Measurements from ENCODE around the gene CCNA2.

Gene CCNA2

GRCh38 chr4:121801715-121802075 lies 22.0 kb downstream of the CCNA2 start:
- peak overlapping the region; percentile 86 for H3K27ac ChIP-seq (ENCODE audit: low read depth, low read length)

GRCh38 chr4:121800961-121801714 lies 22.5 kb downstream of the CCNA2 start, which contains the start of gene EXOSC9:
TSS of gene EXOSC9 (plus strand) at chr4:121801323. CDS start at chr4:121801425, 102 bp downstream.
- Histone ChIP-seq H3K4me1 (ENCODE audit: insufficient read depth, low read length) (peaks cover 12% of the 10 kb centered on the region), H3K27ac (ENCODE audit: low read depth, low read length) (peak within 1 kb of the TSS; percentile 86), H3K4me3 (ENCODE audit: low read length) (peak within 1 kb of the TSS; percentile 85), H3K27me3 (ENCODE audit: insufficient read depth, low read length) (no peaks in the 10 kb centered on the region), H3K9me3 (ENCODE audit: insufficient read depth, low read depth, low read length) (no peaks in the 10 kb centered on the region), H3K36me3 (ENCODE audit: insufficient read depth, low read length) (peaks cover 41% of the 10 kb centered on the region), H3K9ac (ENCODE audit: low read depth, low read length) (peak within 1 kb of the TSS; percentile 96)
- 2% methylated on average over 48 of the region's 48 CpGs for WGBS

More at GRCh38 chr4:121801715-121802075, 22.0 kb downstream of the CCNA2 start:
- Histone ChIP-seq H3K9ac (ENCODE audit: low read depth, low read length) (peak overlapping the region; percentile 96), H3K4me1 (ENCODE audit: insufficient read depth, low read length) (peaks cover 7% of the 10 kb centered on the region), H3K27me3 (ENCODE audit: insufficient read depth, low read length) (no peaks in the 10 kb centered on the region), H3K9me3 (ENCODE audit: insufficient read depth, low read depth, low read length) (no peaks in the 10 kb centered on the region), H3K36me3 (ENCODE audit: insufficient read depth, low read length) (peaks cover 46% of the 10 kb centered on the region), H3K4me3 (ENCODE audit: low read length) (peak overlapping the region; percentile 85)
- 16% methylated on average over 4 of the region's 4 CpGs for WGBS

GRCh38 chr4:121800638-121800960 lies 23.1 kb downstream of the CCNA2 start:
- Histone ChIP-seq H3K9me3 (ENCODE audit: insufficient read depth, low read depth, low read length) (no peaks in the 10 kb centered on the region), H3K27me3 (ENCODE audit: insufficient read depth, low read length) (no peaks in the 10 kb centered on the region), H3K36me3 (ENCODE audit: insufficient read depth, low read length) (peaks cover 36% of the 10 kb centered on the region), H3K9ac (ENCODE audit: low read depth, low read length) (peak overlapping the region; percentile 96), H3K4me1 (ENCODE audit: insufficient read depth, low read length) (peaks cover 18% of the 10 kb centered on the region), H3K27ac (ENCODE audit: low read depth, low read length) (peak overlapping the region; percentile 86), H3K4me3 (ENCODE audit: low read length) (peak overlapping the region; percentile 85)
- 75% methylated on average over 8 of the region's 8 CpGs for WGBS

GRCh38 chr4:121799867-121800501 lies 23.7 kb downstream of the CCNA2 start:
- WGBS = 92% methylated on average over 3 of the region's 3 CpGs
- Histone ChIP-seq H3K36me3 (ENCODE audit: insufficient read depth, low read length) (peaks cover 30% of the 10 kb centered on the region), H3K9ac (ENCODE audit: low read depth, low read length) (no peak overlapping the region), H3K9me3 (ENCODE audit: insufficient read depth, low read depth, low read length) (no peaks in the 10 kb centered on the region), H3K27me3 (ENCODE audit: insufficient read depth, low read length) (no peaks in the 10 kb centered on the region), H3K4me1 (ENCODE audit: insufficient read depth, low read length) (peaks cover 24% of the 10 kb centered on the region), H3K4me3 (ENCODE audit: low read length) (no peak overlapping the region), H3K27ac (ENCODE audit: low read depth, low read length) (no peak overlapping the region)

- peaks cover 30% of the 10 kb centered on the region for H3K4me1 ChIP-seq (ENCODE audit: insufficient read depth, low read length)
- no peaks in the 10 kb centered on the region for H3K9me3 ChIP-seq (ENCODE audit: insufficient read depth, low read depth, low read length)
- H3K36me3 ChIP-seq (ENCODE audit: insufficient read depth, low read length) = peaks cover 24% of the 10 kb centered on the region
- 95% methylated on average over 2 of the region's 2 CpGs for WGBS
- H3K27ac ChIP-seq (ENCODE audit: low read depth, low read length) = no peak overlapping the region
- no peak overlapping the region for H3K4me3 ChIP-seq (ENCODE audit: low read length)
- no peaks in the 10 kb centered on the region for H3K27me3 ChIP-seq (ENCODE audit: insufficient read depth, low read length)
- H3K9ac ChIP-seq (ENCODE audit: low read depth, low read length) = no peak overlapping the region
Observed at GRCh38 chr4:121799208-121799823, 24.4 kb downstream of the CCNA2 start.

- H3K27ac ChIP-seq (ENCODE audit: low read depth, low read length) = peak overlapping the region; percentile 68; the same call in 1 of the 2 replicates
- H3K9ac ChIP-seq (ENCODE audit: low read depth, low read length) = peak overlapping the region; percentile 29; the same call in 1 of the 2 replicates
Observed at GRCh38 chr4:121796283-121796682, 27.4 kb downstream of the CCNA2 start.

GRCh38 chr4:121794505-121795188 lies 29.0 kb downstream of the CCNA2 start:
- Histone ChIP-seq H3K9ac (ENCODE audit: low read depth, low read length) (no peak overlapping the region), H3K27ac (ENCODE audit: low read depth, low read length) (no peak overlapping the region), H3K4me1 (ENCODE audit: insufficient read depth, low read length) (peaks cover 26% of the 10 kb centered on the region), H3K36me3 (ENCODE audit: insufficient read depth, low read length) (no peaks in the 10 kb centered on the region), H3K27me3 (ENCODE audit: insufficient read depth, low read length) (no peaks in the 10 kb centered on the region), H3K4me3 (ENCODE audit: low read length) (no peak overlapping the region), H3K9me3 (ENCODE audit: insufficient read depth, low read depth, low read length) (no peaks in the 10 kb centered on the region)
- 83% methylated on average over 5 of the region's 5 CpGs for WGBS

More at GRCh38 chr4:121796283-121796682, 27.4 kb downstream of the CCNA2 start:
- H3K9me3 ChIP-seq (ENCODE audit: insufficient read depth, low read depth, low read length) = no peaks in the 10 kb centered on the region
- peaks cover 26% of the 10 kb centered on the region for H3K4me1 ChIP-seq (ENCODE audit: insufficient read depth, low read length)
- H3K4me3 ChIP-seq (ENCODE audit: low read length) = no peak overlapping the region
- H3K27me3 ChIP-seq (ENCODE audit: insufficient read depth, low read length) = no peaks in the 10 kb centered on the region
- no peaks in the 10 kb centered on the region for H3K36me3 ChIP-seq (ENCODE audit: insufficient read depth, low read length)

GRCh38 chr4:121792966-121793365 lies 30.7 kb downstream of the CCNA2 start:
- 91% methylated on average over 2 of the region's 2 CpGs for WGBS
- peaks cover 27% of the 10 kb centered on the region for H3K4me1 ChIP-seq (ENCODE audit: insufficient read depth, low read length)
- H3K27ac ChIP-seq (ENCODE audit: low read depth, low read length) = no peak overlapping the region

GRCh38 chr4:121791481-121791880 lies 32.2 kb downstream of the CCNA2 start:
- Histone ChIP-seq H3K27ac (ENCODE audit: low read depth, low read length) (no peak overlapping the region), H3K4me1 (ENCODE audit: insufficient read depth, low read length) (peaks cover 29% of the 10 kb centered on the region), H3K36me3 (ENCODE audit: insufficient read depth, low read length) (no peaks in the 10 kb centered on the region), H3K9ac (ENCODE audit: low read depth, low read length) (no peak overlapping the region), H3K4me3 (ENCODE audit: low read length) (no peak overlapping the region), H3K9me3 (ENCODE audit: insufficient read depth, low read depth, low read length) (no peaks in the 10 kb centered on the region), H3K27me3 (ENCODE audit: insufficient read depth, low read length) (no peaks in the 10 kb centered on the region)
- 96% methylated on average over 5 of the region's 5 CpGs for WGBS

More at GRCh38 chr4:121792966-121793365, 30.7 kb downstream of the CCNA2 start:
- Histone ChIP-seq H3K4me3 (ENCODE audit: low read length) (no peak overlapping the region), H3K9me3 (ENCODE audit: insufficient read depth, low read depth, low read length) (no peaks in the 10 kb centered on the region), H3K36me3 (ENCODE audit: insufficient read depth, low read length) (no peaks in the 10 kb centered on the region), H3K9ac (ENCODE audit: low read depth, low read length) (no peak overlapping the region), H3K27me3 (ENCODE audit: insufficient read depth, low read length) (no peaks in the 10 kb centered on the region)

- Histone ChIP-seq H3K36me3 (ENCODE audit: insufficient read depth, low read length) (no peaks in the 10 kb centered on the region), H3K4me3 (ENCODE audit: low read length) (no peak overlapping the region), H3K4me1 (ENCODE audit: insufficient read depth, low read length) (peaks cover 24% of the 10 kb centered on the region), H3K9me3 (ENCODE audit: insufficient read depth, low read depth, low read length) (no peaks in the 10 kb centered on the region), H3K27me3 (ENCODE audit: insufficient read depth, low read length) (no peaks in the 10 kb centered on the region), H3K9ac (ENCODE audit: low read depth, low read length) (no peak overlapping the region), H3K27ac (ENCODE audit: low read depth, low read length) (no peak overlapping the region)
Observed at GRCh38 chr4:121790976-121791375, 32.7 kb downstream of the CCNA2 start.

All from HUES64 (cell line).